Measurements from ENCODE around the gene GIN1.

GRCh38 chr5:103101079-103101750 lies 18.7 kb downstream of the GIN1 start:
- TF ChIP-seq, protein P1, sequence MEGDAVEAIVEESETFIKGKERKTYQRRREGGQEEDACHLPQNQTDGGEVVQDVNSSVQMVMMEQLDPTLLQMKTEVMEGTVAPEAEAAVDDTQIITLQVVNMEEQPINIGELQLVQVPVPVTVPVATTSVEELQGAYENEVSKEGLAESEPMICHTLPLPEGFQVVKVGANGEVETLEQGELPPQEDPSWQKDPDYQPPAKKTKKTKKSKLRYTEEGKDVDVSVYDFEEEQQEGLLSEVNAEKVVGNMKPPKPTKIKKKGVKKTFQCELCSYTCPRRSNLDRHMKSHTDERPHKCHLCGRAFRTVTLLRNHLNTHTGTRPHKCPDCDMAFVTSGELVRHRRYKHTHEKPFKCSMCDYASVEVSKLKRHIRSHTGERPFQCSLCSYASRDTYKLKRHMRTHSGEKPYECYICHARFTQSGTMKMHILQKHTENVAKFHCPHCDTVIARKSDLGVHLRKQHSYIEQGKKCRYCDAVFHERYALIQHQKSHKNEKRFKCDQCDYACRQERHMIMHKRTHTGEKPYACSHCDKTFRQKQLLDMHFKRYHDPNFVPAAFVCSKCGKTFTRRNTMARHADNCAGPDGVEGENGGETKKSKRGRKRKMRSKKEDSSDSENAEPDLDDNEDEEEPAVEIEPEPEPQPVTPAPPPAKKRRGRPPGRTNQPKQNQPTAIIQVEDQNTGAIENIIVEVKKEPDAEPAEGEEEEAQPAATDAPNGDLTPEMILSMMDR (IDR thresholded peaks at IDR 0.05), result no peak
- TF ChIP-seq POLR2AphosphoS5 (IDR thresholded peaks at IDR 0.05), result no peak
- TF ChIP-seq POLR2A (IDR thresholded peaks at IDR 0.05), result no peak

Measured in suprapubic skin (tissue), 4 donors.